IMR-90 (cell line): Measurements from ENCODE around the gene KRT1. TPM values are rescaled to one million over a fixed set of nuclear protein-coding genes. Genes with fewer than 3 reads are reported as not detected.

Experiments used
- ATAC-seq: fragments of 200-7000 bp; cut with Tn5 transposase; 2 replicates; pipeline ENCODE4 v1.9.1; 2020; ENCODE audit warnings: low read depth, mild to moderate bottlenecking, moderate library complexity
- BruUV-seq: library from RNA; stranded (reverse); fragments of 400-500 nt; replicated peaks from 2 replicates; lab custom pipeline; 2021; lab: Mats Ljungman, UMichigan
- CTCF ChIA-PET: fragments of 300-600 bp; formaldehyde crosslinking; extraction: SDS; loops from one replicate; lab custom pipeline; 2021; ENCODE audit warnings: antibody characterized with exemption; lab: Yijun Ruan, JAX
- POLR2A ChIA-PET: fragments of 300-600 bp; sonication (Branson Sonifier 250); formaldehyde crosslinking; loops from one replicate; lab custom pipeline; 2022; ENCODE audit warnings: antibody characterized with exemption; ENCODE audit not compliant: unreplicated experiment; lab: Charles Lee
- DNase-seq: peaks from one replicate; pipeline ENCODE4 v3.0.0; 2013
- H2AFZ ChIP-seq: replicated peaks from 2 replicates; pipeline ENCODE3; 2013; ENCODE audit warnings: low read length, mild to moderate bottlenecking; ENCODE audit not compliant: poor library complexity
- H2AK5ac ChIP-seq: 2 replicates; pipeline ENCODE4 v1.6.1; 2013; ENCODE audit warnings: low read depth, low read length, inconsistent platforms
- H2AK9ac ChIP-seq: replicated peaks from 2 replicates; pipeline ENCODE3; 2013; ENCODE audit warnings: mild to moderate bottlenecking, low read depth, low read length, moderate library complexity; ENCODE audit not compliant: poor library complexity
- H2BK120ac ChIP-seq: 2 replicates; pipeline ENCODE4 v1.6.1; 2013; ENCODE audit warnings: low read depth, low read length, inconsistent platforms
- H2BK15ac ChIP-seq: 3 replicates; pipeline ENCODE4 v1.6.1; 2013; ENCODE audit warnings: low read depth, low read length, inconsistent platforms
- H2BK20ac ChIP-seq: 2 replicates; pipeline ENCODE4 v1.6.1; 2013; ENCODE audit warnings: low read depth, mild to moderate bottlenecking, inconsistent platforms, low read length, moderate library complexity
- H2BK5ac ChIP-seq: 2 replicates; pipeline ENCODE4 v1.6.1; 2013; ENCODE audit warnings: mild to moderate bottlenecking, low read depth, low read length, inconsistent platforms; ENCODE audit not compliant: poor library complexity, severe bottlenecking
- H3K14ac ChIP-seq: replicated peaks from 2 replicates; pipeline ENCODE4 v1.6.1; 2013; ENCODE audit warnings: low read depth, low read length, inconsistent platforms
- H3K18ac ChIP-seq: 2 replicates; pipeline ENCODE4 v1.6.1; 2013; ENCODE audit warnings: low read depth, low read length, control low read depth
- H3K23ac ChIP-seq: 2 replicates; pipeline ENCODE4 v1.6.1; 2013; ENCODE audit warnings: low read depth, low read length, inconsistent platforms
- H3K27ac ChIP-seq: 2 replicates; pipeline ENCODE4 v1.5.1; 2013; ENCODE audit warnings: mild to moderate bottlenecking, control low read depth, low read length; ENCODE audit not compliant: insufficient read depth
- H3K27me3 ChIP-seq: 2 replicates; pipeline ENCODE4 v1.6.1; 2013; ENCODE audit warnings: low read length; ENCODE audit not compliant: control insufficient read depth, insufficient read depth
- H3K36me3 ChIP-seq: 2 replicates; pipeline ENCODE4 v1.6.1; 2013; ENCODE audit warnings: low read length, mixed read lengths; ENCODE audit not compliant: control insufficient read depth, insufficient read depth
- H3K4ac ChIP-seq: 2 replicates; pipeline ENCODE4 v1.6.1; 2013; ENCODE audit warnings: low read depth, low read length, inconsistent platforms
- H3K4me1 ChIP-seq: 2 replicates; pipeline ENCODE4 v1.6.1; 2013; ENCODE audit warnings: low read length, mixed read lengths; ENCODE audit not compliant: control insufficient read depth, insufficient read depth
- H3K4me2 ChIP-seq: 2 replicates; pipeline ENCODE4 v1.6.1; 2013; ENCODE audit warnings: low read depth, mild to moderate bottlenecking, control low read depth, low read length, moderate library complexity
- H3K4me3 ChIP-seq: 2 replicates; pipeline ENCODE4 v1.5.1; 2013; ENCODE audit warnings: low read depth, mild to moderate bottlenecking, control low read depth, low read length, moderate library complexity; ENCODE audit not compliant: insufficient read depth
- H3K56ac ChIP-seq: 2 replicates; pipeline ENCODE4 v1.6.1; 2013; ENCODE audit warnings: low read length, inconsistent platforms; ENCODE audit not compliant: insufficient read depth; ENCODE audit errors: extremely low read depth
- H3K79me1 ChIP-seq, 2 experiments: 2 replicates each; pipeline ENCODE4 v1.6.1; 2013; ENCODE audit warnings: low read length in 2 of 2, inconsistent platforms in 1 of 2, low read depth in 1 of 2
- H3K9ac ChIP-seq: 2 replicates; pipeline ENCODE4 v1.6.1; 2013; ENCODE audit warnings: low read depth, low read length, control low read depth
- H3K9me1 ChIP-seq: 2 replicates; pipeline ENCODE4 v1.6.1; 2013; ENCODE audit warnings: low read length, inconsistent platforms; ENCODE audit not compliant: insufficient read depth
- H3K9me3 ChIP-seq: 2 replicates; pipeline ENCODE4 v1.6.1; 2013; ENCODE audit warnings: low read length; ENCODE audit not compliant: control insufficient read depth, insufficient read depth
- H4K20me1 ChIP-seq: 2 replicates; pipeline ENCODE4 v1.6.1; 2013; ENCODE audit warnings: low read length, inconsistent platforms; ENCODE audit not compliant: insufficient read depth
- H4K5ac ChIP-seq: 2 replicates; pipeline ENCODE4 v1.6.1; 2013; ENCODE audit warnings: mild to moderate bottlenecking, low read depth, low read length, control low read depth
- H4K8ac ChIP-seq, 2 experiments: 2 replicates each; pipeline ENCODE4 v1.6.1; 2013; ENCODE audit warnings: low read depth in 2 of 2, low read length in 2 of 2, control low read depth in 1 of 2, inconsistent platforms in 1 of 2
- H4K91ac ChIP-seq: 2 replicates; pipeline ENCODE4 v1.6.1; 2013; ENCODE audit warnings: low read depth, low read length, inconsistent platforms; ENCODE audit not compliant: insufficient read depth
- CHD1 ChIP-seq: IDR thresholded peaks from 2 replicates; pipeline ENCODE4 v1.6.1; 2012; ENCODE audit warnings: low read depth, low read length, improper control_type of control experiment
- CTCF ChIP-seq: conservative IDR thresholded peaks from 2 replicates; pipeline ENCODE4 v1.5.1; 2012; ENCODE audit warnings: mild to moderate bottlenecking, low read depth, low read length, improper control_type of control experiment
- MAZ ChIP-seq: IDR thresholded peaks from 2 replicates; pipeline ENCODE4 v1.6.1; 2012; ENCODE audit warnings: low read depth, mild to moderate bottlenecking, low read length, improper control_type of control experiment, moderate library complexity, borderline replicate concordance
- RCOR1 ChIP-seq: IDR thresholded peaks from 2 replicates; pipeline ENCODE4 v1.6.1; 2012; ENCODE audit warnings: mild to moderate bottlenecking, low read length, improper control_type of control experiment; ENCODE audit not compliant: insufficient replicate concordance
- SMC3 ChIP-seq: fragments of 150-350 bp; IDR thresholded peaks from 2 replicates; pipeline ENCODE4 v1.6.1; 2016; ENCODE audit warnings: low read depth, mild to moderate bottlenecking, antibody characterized with exemption, low read length, moderate library complexity
- USF2 ChIP-seq: fragments of 150-350 bp; IDR thresholded peaks from 2 replicates; pipeline ENCODE4 v1.6.1; 2017; ENCODE audit warnings: mild to moderate bottlenecking, antibody characterized with exemption, low read length, low read depth
- WGBS, 2 experiments: methylation state at CpG; one replicate each; pipeline versions ENCODE4 v1.1.5 to v1.1.7; 2013; ENCODE audit warnings: missing lambda C conversion rate in 2 of 2; ENCODE audit not compliant: insufficient read length in 1 of 2; ENCODE audit errors: extremely low coverage in 2 of 2; 5-methylcytosine and 5-hydroxymethylcytosine counted together
- dilution Hi-C: fragments of 300-500 bp; cut with HindIII; formaldehyde crosslinking; loops from one replicate; pipeline ENCODE4 v1.14.3; 2018; ENCODE audit warnings: low sequenced_read_pairs; ENCODE audit not compliant: unreplicated experiment
- in situ Hi-C: fragments of 300-500 bp; cut with MboI; formaldehyde crosslinking; loops from 3 replicates; pipeline ENCODE4 v1.14.3; 2019; ENCODE audit warnings: low sequenced_read_pairs, inconsistent platforms, mixed read lengths
- intact Hi-C: fragments of 100-400 bp; cut with micrococcal nuclease; formaldehyde crosslinking; loops from 2 replicates; pipeline ENCODE4 v1.10.0; 2022
- polyA plus RNA-seq, 3 experiments: library from polyadenylated mRNA; depleted of rRNA; stranded (reverse); fragments of >200 nt; gene quantifications; 2 replicates each; pipeline ENCODE4 v1.2.3, GENCODE V29; 2012; ENCODE audit warnings: low replicate concordance in 1 of 3
- total RNA-seq: library from RNA; depleted of rRNA; stranded (reverse); fragments of >200 nt; gene quantifications from 2 replicates; pipeline ENCODE4 v1.2.3, GENCODE V29; 2012
- TF ChIP-seq, protein P1 (sequence below): fragments of 150-350 bp; IDR thresholded peaks from 2 replicates; pipeline ENCODE4 v1.6.1; 2016; ENCODE audit warnings: low read depth, mild to moderate bottlenecking, low read length, moderate library complexity, borderline replicate concordance

KRT1 gene
- total and polyA plus RNA-seq, 2 of the 4 experiments (the other 2 are of a cell fraction) = not detected

- no peak overlapping the region for H3K23ac ChIP-seq
- H2BK20ac ChIP-seq = no peak overlapping the region
- H4K8ac ChIP-seq = no peak overlapping the region
- H3K9me3 ChIP-seq = no peaks in the 10 kb centered on the region
- no peak overlapping the region for H3K18ac ChIP-seq
- no peak overlapping the region for H3K4me3 ChIP-seq
- no peak overlapping the region for H2AK5ac ChIP-seq
- POLR2A ChIA-PET = no interaction called here
- H4K5ac ChIP-seq = no peak overlapping the region
- H3K27me3 ChIP-seq = peaks cover 22% of the 10 kb centered on the region
- no peak overlapping the region for H3K56ac ChIP-seq
- no TSS peak for BruUV-seq
- H3K9me1 ChIP-seq = no peaks in the 10 kb centered on the region
- no peaks in the 10 kb centered on the region for H4K20me1 ChIP-seq
- no peak overlapping the region for H4K91ac ChIP-seq
- TF ChIP-seq, protein P1, sequence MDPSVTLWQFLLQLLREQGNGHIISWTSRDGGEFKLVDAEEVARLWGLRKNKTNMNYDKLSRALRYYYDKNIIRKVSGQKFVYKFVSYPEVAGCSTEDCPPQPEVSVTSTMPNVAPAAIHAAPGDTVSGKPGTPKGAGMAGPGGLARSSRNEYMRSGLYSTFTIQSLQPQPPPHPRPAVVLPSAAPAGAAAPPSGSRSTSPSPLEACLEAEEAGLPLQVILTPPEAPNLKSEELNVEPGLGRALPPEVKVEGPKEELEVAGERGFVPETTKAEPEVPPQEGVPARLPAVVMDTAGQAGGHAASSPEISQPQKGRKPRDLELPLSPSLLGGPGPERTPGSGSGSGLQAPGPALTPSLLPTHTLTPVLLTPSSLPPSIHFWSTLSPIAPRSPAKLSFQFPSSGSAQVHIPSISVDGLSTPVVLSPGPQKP = no peak
- no peak for TF ChIP-seq RCOR1
- no peak for TF ChIP-seq SMC3
- TF ChIP-seq MAZ = no peak
- no peak for TF ChIP-seq USF2
- no peak for TF ChIP-seq CHD1
- TF ChIP-seq CTCF = no peak
- H2AK9ac ChIP-seq = no peak overlapping the region
- intact Hi-C loops = no loop called here
- H2BK15ac ChIP-seq = no peak overlapping the region
- no peak overlapping the region for H3K27ac ChIP-seq
- H2BK5ac ChIP-seq = no peak overlapping the region
- no peak overlapping the region for H3K14ac ChIP-seq
- dilution Hi-C loops = no loop called here
- DNase-seq = no peak
- H3K79me1 ChIP-seq = no peaks in the 10 kb centered on the region
- H3K4ac ChIP-seq = no peak overlapping the region
- CTCF ChIA-PET = no interaction called here
- in situ Hi-C loops = no loop called here
- H2BK120ac ChIP-seq = no peak overlapping the region
- no peak overlapping the region for H3K4me2 ChIP-seq
- no peaks in the 10 kb centered on the region for H3K36me3 ChIP-seq
- ATAC-seq = no peak
- no peak overlapping the region for H3K9ac ChIP-seq
- H3K4me1 ChIP-seq = no peaks in the 10 kb centered on the region
- WGBS, 2 experiments = 67% methylated on average over 1 of the region's 10 CpGs; no CpG with 5 or more reads in 1 of the 2 experiments
- no peak overlapping the region for H2AFZ ChIP-seq
Measured at GRCh38 chr12:52662093-52662917, 17.9 kb downstream of the KRT1 start.
